NCI-H446 (cell line): ENCODE results near the gene GORAB.

Experiments used
- DNase-seq, 2 experiments: peaks; one replicate each; lab custom pipeline; 2025; lab: John Stamatoyannopoulos, UW

GORAB gene

GRCh38 chr1:170538687-170539086 is 6.7 kb downstream of the GORAB start:
- DNase-seq = no peak

GRCh38 chr1:170539154-170539553 is 7.2 kb downstream of the GORAB start:
- DNase-seq = no peak

GRCh38 chr1:170544624-170545023 is 12.7 kb downstream of the GORAB start:
- no peak for DNase-seq

- no peak for DNase-seq
Measured at GRCh38 chr1:170545476-170545875, 13.5 kb downstream of the GORAB start.

- DNase-seq = no peak
Measured at GRCh38 chr1:170547255-170547654, 15.3 kb downstream of the GORAB start.

GRCh38 chr1:170548497-170548896 is 16.5 kb downstream of the GORAB start:
- no peak for DNase-seq

- DNase-seq = no peak
Measured at GRCh38 chr1:170555370-170555769, 23.4 kb downstream of the GORAB start.

- DNase-seq = no peak
Measured at GRCh38 chr1:170556917-170557316, 25.0 kb downstream of the GORAB start.

GRCh38 chr1:170558731-170559130 is 26.8 kb downstream of the GORAB start:
- no peak for DNase-seq

GRCh38 chr1:170559166-170559565 is 27.2 kb downstream of the GORAB start:
- DNase-seq = no peak

- no peak for DNase-seq
Measured at GRCh38 chr1:170560681-170561285, 28.8 kb downstream of the GORAB start.

GRCh38 chr1:170562646-170563338 is 30.8 kb downstream of the GORAB start:
- DNase-seq = peak; percentile 26 to 53

- DNase-seq = no peak
Measured at GRCh38 chr1:170567214-170567613, 35.2 kb downstream of the GORAB start.

GRCh38 chr1:170568197-170568596 is 36.2 kb downstream of the GORAB start:
- DNase-seq = no peak

GRCh38 chr1:170576980-170577379 is 45.0 kb downstream of the GORAB start:
- no peak for DNase-seq

GRCh38 chr1:170578359-170578758 is 46.4 kb downstream of the GORAB start:
- DNase-seq = no peak

GRCh38 chr1:170580636-170581440 is 48.9 kb downstream of the GORAB start:
- DNase-seq = no peak

GRCh38 chr1:170583186-170583585 is 51.2 kb downstream of the GORAB start:
- no peak for DNase-seq

GRCh38 chr1:170586321-170587252 is 54.6 kb downstream of the GORAB start:
- DNase-seq = peak; percentile 63 to 67

GRCh38 chr1:170587253-170587593 is 55.3 kb downstream of the GORAB start:
- DNase-seq = peak; percentile 57 to 67

GRCh38 chr1:170590921-170591705 is 59.1 kb downstream of the GORAB start:
- peak; percentile 49 to 57 for DNase-seq
